Dedifferentiated amniotic fluid mesenchymal stem cell (primary cell): ENCODE measurements around the gene ZKSCAN4.

Experiments
- DNase-seq: peaks from one replicate; pipeline ENCODE4 v3.0.0-alpha.2; 2016; ENCODE audit errors: extremely low spot score

ZKSCAN4 gene

GRCh38 chr6:28252009-28252975 is at the start of gene ZKSCAN4:
TSS of gene ZKSCAN4 (minus strand) at chr6:28252269. CDS start at chr6:28251980, 289 bp downstream.
- peak; percentile 77 for DNase-seq

DNA sequence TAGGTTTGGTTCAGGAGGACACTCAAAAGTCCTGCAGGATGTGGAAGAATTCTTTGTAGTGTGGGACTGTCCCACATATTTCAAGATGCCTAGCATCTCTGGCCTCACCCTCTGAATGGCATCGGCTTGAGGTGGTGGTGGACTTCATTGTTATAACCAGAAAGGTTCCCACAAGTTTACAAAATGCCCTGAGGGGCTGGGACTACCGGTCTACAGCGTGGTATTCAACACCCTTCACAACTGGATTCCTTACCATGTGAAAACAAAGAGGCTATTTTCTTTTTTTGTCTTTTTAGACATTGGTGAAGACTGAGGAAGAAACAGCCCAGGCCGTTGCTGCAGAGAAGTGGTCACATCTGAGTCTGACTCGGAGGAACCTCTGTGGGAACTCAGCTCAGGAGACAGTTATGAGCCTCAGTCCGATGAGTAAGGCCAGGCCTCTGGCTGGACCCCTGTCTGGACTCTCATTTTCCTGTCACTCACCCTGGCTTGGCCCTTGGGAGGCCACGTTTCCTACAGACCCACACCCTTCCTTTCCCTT is 44.5 kb upstream of the ZKSCAN4 start:
- DNase-seq: no peak

DNA sequence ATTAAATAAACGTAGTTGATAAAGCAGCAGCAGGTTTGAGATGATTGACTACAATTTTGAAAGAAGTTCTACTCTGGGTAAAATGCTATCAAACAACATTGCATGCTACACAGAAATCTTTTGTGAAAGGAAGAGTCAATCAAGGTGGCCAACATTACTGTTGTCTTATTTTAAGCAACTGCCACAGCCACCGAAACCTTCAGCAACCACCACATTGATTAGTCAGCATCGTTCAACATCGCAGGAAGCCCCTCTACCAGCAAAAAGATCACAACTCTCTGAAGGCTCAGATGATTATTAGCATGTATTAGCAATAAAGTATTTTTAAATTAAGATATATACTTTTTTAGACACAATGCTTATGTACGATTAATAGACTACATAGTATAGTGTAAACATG is 43.3 kb upstream of the ZKSCAN4 start:
- DNase-seq: no peak

GRCh38 chr6:28291573-28291972 is 39.5 kb upstream of the ZKSCAN4 start:
- no peak for DNase-seq

DNA sequence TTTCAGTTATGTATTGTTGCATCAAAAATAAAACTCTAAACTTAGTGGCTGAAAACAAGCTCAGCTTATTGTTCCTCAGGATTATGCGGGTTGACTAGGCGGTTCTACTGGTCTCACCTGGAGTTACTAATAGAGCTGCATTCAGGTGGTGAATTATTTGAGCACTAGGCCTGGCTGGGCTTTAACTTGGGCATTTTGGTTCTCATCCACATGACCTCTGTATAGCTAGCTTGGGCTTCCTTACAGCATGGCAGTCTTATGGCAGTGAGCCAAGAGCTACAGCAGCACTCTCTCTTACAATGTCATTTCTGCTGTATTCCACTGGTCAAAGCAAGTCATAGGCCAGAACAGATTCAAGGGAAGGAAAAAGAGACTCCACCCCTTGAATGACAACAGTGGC is 30.9 kb upstream of the ZKSCAN4 start:
- DNase-seq: no peak

GRCh38 chr6:28281288-28282064 is 29.4 kb upstream of the ZKSCAN4 start, which contains the start of gene PGBD1:
TSS of gene PGBD1 (plus strand) at chr6:28281572. CDS start at chr6:28283814, 2,242 bp downstream.
- DNase-seq: peak; percentile 59

- no peak for DNase-seq
These were observed 28.7 kb upstream of the ZKSCAN4 start for GRCh38 chr6:28280595-28281287.

GRCh38 chr6:28277746-28278145 is 25.7 kb upstream of the ZKSCAN4 start:
- no peak for DNase-seq

GRCh38 chr6:28274888-28275287 is 22.8 kb upstream of the ZKSCAN4 start:
- DNase-seq: no peak

GRCh38 chr6:28269492-28269891 is 17.4 kb upstream of the ZKSCAN4 start:
- peak; percentile 70 for DNase-seq

DNA sequence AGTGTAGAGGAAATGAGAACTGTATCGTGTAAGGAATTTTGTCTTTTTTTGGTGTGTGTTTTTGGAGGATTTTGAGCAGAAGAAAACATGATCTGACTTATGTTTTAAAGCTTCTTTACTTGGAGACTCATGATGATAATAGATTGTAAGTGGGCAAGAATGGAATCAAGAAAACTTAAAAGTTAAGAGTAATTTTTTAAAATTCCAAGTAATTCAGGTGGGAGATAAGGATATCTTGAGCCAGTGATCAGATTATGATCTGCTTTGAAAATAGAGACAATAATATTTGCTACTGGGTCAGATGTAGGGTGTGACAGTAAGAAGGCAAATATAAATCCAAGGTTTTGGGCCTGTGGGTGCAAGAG is 15.6 kb upstream of the ZKSCAN4 start:
- no peak for DNase-seq

DNA sequence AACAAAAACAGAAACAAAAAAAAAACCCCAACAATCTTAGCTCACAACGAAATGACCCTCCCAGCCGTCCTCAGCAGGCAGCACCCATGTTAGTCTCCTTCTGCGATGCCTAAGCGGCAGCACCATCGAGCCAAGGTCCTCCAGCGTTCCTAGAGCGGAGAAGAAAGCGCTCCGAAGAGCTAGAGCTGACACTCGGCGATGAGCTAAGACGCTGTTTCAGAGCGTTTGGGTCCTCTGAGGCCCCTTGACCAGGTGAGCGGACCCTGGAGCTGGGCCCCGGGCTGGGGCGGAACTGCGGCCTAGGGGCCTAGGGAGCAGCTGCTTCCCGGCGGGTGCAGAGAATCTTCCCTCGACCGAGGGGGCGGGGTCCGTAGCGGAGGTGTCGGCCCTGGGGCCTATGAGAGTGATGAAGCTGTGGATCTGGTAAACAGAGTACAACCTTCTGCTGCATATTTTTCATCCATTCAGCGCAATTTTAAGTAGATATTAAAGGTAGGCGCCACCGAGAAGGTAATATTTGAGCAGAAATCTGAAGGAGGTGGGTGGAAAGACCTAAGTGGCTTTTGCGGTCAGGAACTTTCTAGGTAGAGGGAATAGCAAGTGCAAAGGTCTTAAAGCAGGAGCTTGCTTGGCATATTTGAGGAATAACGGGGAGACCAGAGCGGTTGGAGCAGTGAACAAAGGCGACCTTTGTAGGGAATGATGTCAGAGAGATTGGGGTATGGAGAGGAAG is 15.1 kb upstream of the ZKSCAN4 start, which contains the start of gene ZSCAN26:
Gene ZSCAN26 (plus strand): TSS at position 182 of the 733 bp plus-strand sequence. CDS start 4,777 bp downstream, outside the sequence.
- DNase-seq: peak; percentile 77

- no peak for DNase-seq
These were observed 14.5 kb upstream of the ZKSCAN4 start for GRCh38 chr6:28266563-28266961.

GRCh38 chr6:28264834-28265401 is 12.8 kb upstream of the ZKSCAN4 start:
- DNase-seq: no peak

DNA sequence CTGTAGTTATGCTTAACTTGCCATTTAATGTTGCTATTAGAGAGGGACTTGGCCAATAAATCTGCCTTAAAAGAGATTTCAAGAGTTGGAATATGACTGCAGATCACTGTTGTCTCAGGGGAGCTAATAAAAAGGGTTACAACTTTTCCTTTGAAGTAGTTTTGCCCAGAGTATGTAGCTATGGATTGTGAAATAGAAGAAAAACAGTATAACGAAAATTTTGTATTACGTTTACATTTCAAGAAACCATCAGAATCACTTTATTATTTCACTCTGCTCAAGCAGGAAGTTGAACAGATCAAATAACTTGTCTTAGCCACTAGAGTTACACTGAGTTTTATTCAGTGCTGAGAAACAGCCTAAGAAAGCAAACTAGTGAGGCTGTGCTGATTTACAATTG is 11.9 kb upstream of the ZKSCAN4 start:
- no peak for DNase-seq

DNA sequence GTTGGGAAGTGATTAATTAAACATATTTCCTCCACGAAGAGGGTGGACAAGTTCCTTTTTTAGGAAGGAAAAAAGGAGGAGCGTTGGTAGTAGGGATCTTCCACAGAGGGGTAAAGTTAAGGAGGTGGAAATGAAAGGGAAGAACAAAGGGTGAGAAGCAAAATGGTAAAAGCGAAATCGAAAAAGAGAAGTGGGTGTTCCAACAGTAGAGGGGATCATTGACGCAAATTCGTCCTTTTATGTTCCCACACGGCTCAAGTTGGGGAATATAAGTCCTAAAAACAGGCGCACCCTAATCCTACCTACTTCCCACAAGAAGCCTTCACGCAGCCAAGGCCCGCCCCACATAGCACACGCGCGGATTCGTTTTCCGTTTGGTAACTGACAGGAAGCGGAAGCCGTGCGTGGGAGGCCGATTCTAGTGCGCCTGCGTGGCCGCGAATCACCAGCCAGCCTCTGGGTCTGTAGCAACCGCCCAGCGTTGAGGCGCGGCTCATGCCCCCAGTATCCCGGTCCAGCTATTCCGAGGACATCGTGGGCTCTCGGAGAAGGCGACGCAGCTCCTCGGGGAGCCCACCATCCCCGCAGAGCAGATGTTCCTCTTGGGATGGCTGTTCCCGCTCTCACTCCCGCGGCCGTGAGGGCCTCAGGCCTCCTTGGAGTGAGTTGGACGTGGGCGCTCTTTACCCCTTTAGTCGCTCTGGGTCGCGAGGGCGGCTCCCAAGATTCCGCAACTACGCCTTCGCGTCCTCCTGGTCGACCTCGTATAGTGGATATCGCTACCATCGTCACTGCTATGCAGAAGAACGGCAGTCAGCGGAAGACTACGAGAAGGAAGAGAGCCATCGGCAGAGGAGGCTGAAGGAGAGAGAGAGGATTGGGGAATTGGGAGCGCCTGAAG is 7.1 kb upstream of the ZKSCAN4 start, which contains the start of gene NKAPL:
Gene NKAPL (plus strand): TSS at position 421 of the 901 bp plus-strand sequence. CDS start 75 bp downstream, at position 496.
- DNase-seq: peak; percentile 30

DNA sequence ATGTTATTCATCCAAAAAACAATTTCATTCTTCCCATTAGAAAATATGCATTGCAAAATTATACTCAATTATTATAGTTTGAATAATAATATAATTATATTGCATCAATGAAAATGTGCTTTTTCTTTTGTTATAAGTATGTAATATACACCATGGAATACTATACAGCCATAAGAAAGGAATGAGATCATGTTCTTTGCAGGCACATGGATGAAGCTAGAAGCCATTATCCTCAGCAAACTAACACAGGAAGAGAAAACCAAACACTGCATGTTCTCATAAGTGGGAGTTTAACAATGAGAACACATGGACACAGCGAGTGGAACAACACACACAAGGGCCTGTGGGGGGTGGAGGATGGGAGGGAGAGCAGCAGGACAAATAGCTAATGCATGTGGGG is 5.0 kb upstream of the ZKSCAN4 start:
- no peak for DNase-seq

- no peak for DNase-seq
These were observed 2.1 kb upstream of the ZKSCAN4 start for GRCh38 chr6:28254121-28254519.

- no peak for DNase-seq
These were observed 434 bp downstream of the ZKSCAN4 start for GRCh38 chr6:28251661-28252008.
